HEK293 (cell line): ENCODE results near the gene SLC47A2.

Source experiments
- YY1 ChIP-seq: fragments of 450-650 bp; formaldehyde crosslinking; IDR thresholded peaks from 2 replicates; pipeline ENCODE4 v1.5.1; 2018; ENCODE audit warnings: missing biosample characterization, missing genetic modification characterization
- TF ChIP-seq, protein P1 (sequence below): IDR thresholded peaks from 2 replicates; pipeline ENCODE4 v1.6.1; 2011; ENCODE audit warnings: mild to moderate bottlenecking, low read depth, low read length, borderline replicate concordance

DNA sequence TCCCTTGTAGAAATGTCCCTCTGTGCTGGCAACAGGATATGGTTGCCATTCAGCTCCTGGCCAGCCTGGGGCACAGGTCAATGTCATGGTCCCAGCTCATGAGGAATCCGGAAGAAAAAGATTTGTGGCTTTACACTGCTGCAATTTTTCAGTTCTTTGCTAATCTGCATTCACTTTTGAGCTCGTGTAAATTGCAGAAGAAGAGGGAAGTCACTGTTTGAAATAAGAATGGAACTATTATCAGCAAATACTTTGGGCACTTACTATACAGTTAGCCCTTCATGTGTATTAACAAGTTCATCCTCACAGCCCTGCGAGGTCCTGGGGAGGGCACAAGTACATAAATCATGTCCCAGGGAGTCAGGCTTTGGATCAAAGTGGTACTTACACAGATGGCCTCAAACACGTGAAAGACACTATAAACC is 14.2 kb downstream of the SLC47A2 start:
- no peak for TF ChIP-seq YY1 (tag by site-specific recombination)
- TF ChIP-seq, protein P1, sequence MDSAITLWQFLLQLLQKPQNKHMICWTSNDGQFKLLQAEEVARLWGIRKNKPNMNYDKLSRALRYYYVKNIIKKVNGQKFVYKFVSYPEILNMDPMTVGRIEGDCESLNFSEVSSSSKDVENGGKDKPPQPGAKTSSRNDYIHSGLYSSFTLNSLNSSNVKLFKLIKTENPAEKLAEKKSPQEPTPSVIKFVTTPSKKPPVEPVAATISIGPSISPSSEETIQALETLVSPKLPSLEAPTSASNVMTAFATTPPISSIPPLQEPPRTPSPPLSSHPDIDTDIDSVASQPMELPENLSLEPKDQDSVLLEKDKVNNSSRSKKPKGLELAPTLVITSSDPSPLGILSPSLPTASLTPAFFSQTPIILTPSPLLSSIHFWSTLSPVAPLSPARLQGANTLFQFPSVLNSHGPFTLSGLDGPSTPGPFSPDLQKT, result no peak
